GM23248 (cell line): ENCODE measurements around the gene HMCES. TPM values are rescaled to one million over a fixed set of nuclear protein-coding genes. Genes with fewer than 3 reads are reported as not detected.
A peak's percentile ranks its signal among the peaks of the same experiment; 100 is the strongest.

Experiments used
- DNase-seq: peaks from one replicate; pipeline ENCODE4 v3.0.0-alpha.2; 2015
- H2AFZ ChIP-seq: fragments of 200-600 bp; sonication (generic); 2 replicates; pipeline ENCODE4 v1.6.1; 2016; ENCODE audit warnings: antibody characterized with exemption
- H3F3A ChIP-seq: fragments of 200-600 bp; sonication (generic); 2 replicates; pipeline ENCODE4 v1.6.1; 2016; ENCODE audit warnings: mild to moderate bottlenecking, antibody characterized with exemption, mixed run types; ENCODE audit not compliant: insufficient read depth
- H3K27ac ChIP-seq: fragments of 200-600 bp; sonication (generic); 2 replicates; pipeline ENCODE4 v1.5.1; 2016; ENCODE audit warnings: mild to moderate bottlenecking
- H3K27me3 ChIP-seq: fragments of 200-600 bp; sonication (generic); replicated peaks from 2 replicates; pipeline ENCODE4 v1.6.1; 2016; ENCODE audit warnings: mild to moderate bottlenecking; ENCODE audit not compliant: insufficient read depth
- H3K36me3 ChIP-seq: fragments of 200-600 bp; sonication (generic); 2 replicates; pipeline ENCODE4 v1.6.1; 2016; ENCODE audit warnings: low read depth, mild to moderate bottlenecking
- H3K4me1 ChIP-seq: fragments of 200-600 bp; sonication (generic); 2 replicates; pipeline ENCODE4 v1.6.1; 2016; ENCODE audit warnings: mild to moderate bottlenecking; ENCODE audit not compliant: insufficient read depth
- H3K4me2 ChIP-seq: fragments of 200-600 bp; sonication (generic); one replicate; pipeline ENCODE4 v1.6.1; 2016; ENCODE audit warnings: mild to moderate bottlenecking; ENCODE audit not compliant: unreplicated experiment
- H3K4me3 ChIP-seq: fragments of 200-600 bp; sonication (generic); 2 replicates; pipeline ENCODE4 v1.5.1; 2016; ENCODE audit warnings: mild to moderate bottlenecking
- H3K79me2 ChIP-seq: fragments of 200-600 bp; sonication (generic); 2 replicates; pipeline ENCODE4 v1.6.1; 2016; ENCODE audit warnings: mild to moderate bottlenecking; ENCODE audit not compliant: insufficient read depth
- H3K9ac ChIP-seq: fragments of 200-600 bp; sonication (generic); 2 replicates; pipeline ENCODE4 v1.6.1; 2016; ENCODE audit warnings: mild to moderate bottlenecking
- H3K9me2 ChIP-seq: fragments of 200-600 bp; sonication (generic); 2 replicates; pipeline ENCODE4 v1.6.1; 2016; ENCODE audit warnings: mixed run types, mild to moderate bottlenecking, moderate library complexity; ENCODE audit not compliant: insufficient read depth
- H3K9me3 ChIP-seq: fragments of 200-600 bp; sonication (generic); one replicate; pipeline ENCODE4 v1.6.1; 2017; ENCODE audit warnings: low read depth
- H4K20me1 ChIP-seq: fragments of 200-600 bp; sonication (generic); 2 replicates; pipeline ENCODE4 v1.6.0; 2016; ENCODE audit not compliant: insufficient read depth
- EZH2 ChIP-seq: fragments of 200-600 bp; sonication (generic); IDR thresholded peaks from 2 replicates; pipeline ENCODE4 v1.6.1; 2018; ENCODE audit warnings: antibody characterized with exemption, mild to moderate bottlenecking; ENCODE audit not compliant: insufficient read depth, poor library complexity, severe bottlenecking
- EZH2phosphoT487 ChIP-seq: fragments of 200-600 bp; sonication (generic); IDR thresholded peaks from 2 replicates; pipeline ENCODE4 v1.6.1; 2018; ENCODE audit warnings: antibody characterized with exemption, moderate library complexity, mild to moderate bottlenecking, low read depth; ENCODE audit not compliant: insufficient read depth
- WGBS, 2 experiments: methylation state at CpG; one replicate each; pipeline ENCODE4 v1.1.6; 2015 to 2017; ENCODE audit warnings: low lambda C conversion rate in 2 of 2, low coverage in 1 of 2; ENCODE audit errors: missing lambda C conversion rate in 2 of 2; 5-methylcytosine and 5-hydroxymethylcytosine counted together
- in situ Hi-C: fragments of 300-500 bp; cut with MboI; formaldehyde crosslinking; loops from 2 replicates; pipeline ENCODE4 v1.15.0; 2020
- polyA plus RNA-seq: library from polyadenylated mRNA; unstranded; fragments of >200 nt; fragmentation: Nextera tagmentation; extraction: Ambion mirVana; gene quantifications from 2 replicates; pipeline ENCODE4 v1.2.1, GENCODE V29; 2016
- total RNA-seq: library from RNA; depleted of rRNA; stranded (reverse); fragments of >200 nt; shearing (Covaris generic); gene quantifications from 2 replicates; pipeline ENCODE4 v1.2.3, GENCODE V29; 2014; rRNA removed

Gene HMCES, protein sequence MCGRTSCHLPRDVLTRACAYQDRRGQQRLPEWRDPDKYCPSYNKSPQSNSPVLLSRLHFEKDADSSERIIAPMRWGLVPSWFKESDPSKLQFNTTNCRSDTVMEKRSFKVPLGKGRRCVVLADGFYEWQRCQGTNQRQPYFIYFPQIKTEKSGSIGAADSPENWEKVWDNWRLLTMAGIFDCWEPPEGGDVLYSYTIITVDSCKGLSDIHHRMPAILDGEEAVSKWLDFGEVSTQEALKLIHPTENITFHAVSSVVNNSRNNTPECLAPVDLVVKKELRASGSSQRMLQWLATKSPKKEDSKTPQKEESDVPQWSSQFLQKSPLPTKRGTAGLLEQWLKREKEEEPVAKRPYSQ
- total RNA-seq = 10.6 and 12.5 TPM in 2 replicates
- polyA plus RNA-seq = 33.2 and 33.5 TPM in 2 replicates

DNA sequence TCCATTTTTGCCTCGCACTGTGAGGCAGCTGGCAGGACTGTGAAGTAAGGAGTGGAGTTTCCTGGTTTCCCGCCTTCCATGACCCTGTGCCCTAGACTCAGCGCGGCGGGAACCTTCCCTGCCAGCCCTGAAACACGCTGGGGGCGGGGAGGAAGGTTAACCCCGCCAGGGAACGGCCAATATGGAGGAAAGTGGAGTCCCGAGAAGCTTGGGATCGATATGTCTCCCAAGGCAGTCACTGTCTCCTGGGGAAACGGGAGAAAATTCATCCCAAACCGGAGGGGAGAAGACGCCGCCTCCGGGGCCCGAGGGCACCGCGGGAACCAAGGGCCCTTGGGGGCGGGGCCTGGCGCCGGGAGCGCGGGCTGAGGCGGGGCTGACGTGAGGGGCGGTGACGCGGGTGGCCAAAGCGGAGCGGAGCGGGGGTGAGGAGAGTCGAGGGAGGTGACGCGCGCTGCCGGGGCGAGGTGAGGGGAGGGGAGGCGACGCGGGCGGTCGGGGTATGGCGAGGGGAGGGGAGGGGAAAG is at the start of gene HMCES:
HMCES (plus strand) TSS at position 432 of the 527 bp plus-strand sequence. CDS start 863 bp downstream, outside the sequence.
- Histone ChIP-seq H3F3A (peaks cover 77% of the 10 kb centered on the region), H2AFZ (peak within 1 kb of the TSS; percentile 80), H3K27me3 (no peaks in the 10 kb centered on the region), H3K4me3 (peak within 1 kb of the TSS; percentile 78), H3K36me3 (peaks cover 36% of the 10 kb centered on the region), H3K9me2 (no peaks in the 10 kb centered on the region), H3K4me2 (peak within 1 kb of the TSS; percentile 88), H3K9me3 (no peaks in the 10 kb centered on the region), H3K4me1 (peaks cover 31% of the 10 kb centered on the region), H3K27ac (peak within 1 kb of the TSS; percentile 67), H3K79me2 (peaks cover under 1% of the 10 kb centered on the region; the same call in 1 of the 2 replicates), H4K20me1 (0 out of 2 replicates have a peak, but pooled peaks cover 4% of the 10 kb centered on the region), H3K9ac (peak within 1 kb of the TSS; percentile 86)
- in situ Hi-C loops = no loop called here
- WGBS, 2 experiments = 2 to 5% methylated on average over 11 to 44 of the region's 44 CpGs
- peak; percentile 96 for DNase-seq
- TF ChIP-seq EZH2phosphoT487 = no peak
- no peak for TF ChIP-seq EZH2

DNA sequence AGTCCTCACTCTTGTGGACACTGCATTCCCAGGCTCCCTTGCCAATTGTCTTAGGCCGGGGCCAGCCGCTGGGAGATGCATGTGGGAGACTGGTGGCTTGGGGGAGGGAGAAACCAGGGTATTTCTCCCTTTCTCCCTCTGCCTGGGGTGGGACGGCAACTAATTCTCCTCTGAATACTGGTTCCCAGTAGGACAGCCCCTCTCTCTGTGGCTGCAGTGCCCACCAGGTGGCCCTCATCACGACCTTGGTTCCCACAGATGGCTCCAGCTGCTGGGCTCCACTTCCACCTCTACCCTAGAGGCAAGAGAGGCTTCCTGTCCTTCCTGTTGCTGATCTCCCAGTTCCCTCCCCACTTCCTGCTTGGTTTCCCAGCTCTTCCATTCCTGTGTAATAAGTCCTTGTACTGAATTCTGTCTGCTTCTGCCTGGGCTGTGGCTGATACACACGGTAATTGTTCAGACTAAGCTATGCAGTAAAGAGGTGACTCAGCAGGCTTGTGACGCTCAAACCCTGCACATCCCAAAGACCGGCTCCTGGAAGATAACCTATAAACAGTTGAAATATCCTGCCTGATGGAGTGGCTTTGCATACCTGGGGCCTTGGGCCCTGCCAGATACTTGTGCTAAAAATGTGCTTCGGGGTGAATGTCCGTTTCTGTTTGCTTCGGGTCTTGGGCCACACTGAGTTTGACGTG is 49.6 kb upstream of the HMCES start:
- TF ChIP-seq EZH2phosphoT487 = no peak
- TF ChIP-seq EZH2 = no peak
- H3K9ac ChIP-seq = peak overlapping the region; percentile 51
- no peaks in the 10 kb centered on the region for H3K9me3 ChIP-seq
- H3K79me2 ChIP-seq = no peaks in the 10 kb centered on the region
- H3K9me2 ChIP-seq = no peaks in the 10 kb centered on the region
- H2AFZ ChIP-seq = peak overlapping the region; percentile 84
- WGBS, 2 experiments = 65 to 66% methylated on average over 11 of the region's 11 CpGs
- peak overlapping the region; percentile 88 for H3K27ac ChIP-seq
- peaks cover 55% of the 10 kb centered on the region for H3K4me1 ChIP-seq
- in situ Hi-C loops = no loop called here
- H3F3A ChIP-seq = peaks cover 51% of the 10 kb centered on the region
- peak overlapping the region; percentile 38 for H3K4me2 ChIP-seq
- H4K20me1 ChIP-seq = no peaks in the 10 kb centered on the region
- H3K27me3 ChIP-seq = no peaks in the 10 kb centered on the region
- peak; percentile 88 for DNase-seq
- no peaks in the 10 kb centered on the region for H3K36me3 ChIP-seq
- no peak overlapping the region for H3K4me3 ChIP-seq

DNA sequence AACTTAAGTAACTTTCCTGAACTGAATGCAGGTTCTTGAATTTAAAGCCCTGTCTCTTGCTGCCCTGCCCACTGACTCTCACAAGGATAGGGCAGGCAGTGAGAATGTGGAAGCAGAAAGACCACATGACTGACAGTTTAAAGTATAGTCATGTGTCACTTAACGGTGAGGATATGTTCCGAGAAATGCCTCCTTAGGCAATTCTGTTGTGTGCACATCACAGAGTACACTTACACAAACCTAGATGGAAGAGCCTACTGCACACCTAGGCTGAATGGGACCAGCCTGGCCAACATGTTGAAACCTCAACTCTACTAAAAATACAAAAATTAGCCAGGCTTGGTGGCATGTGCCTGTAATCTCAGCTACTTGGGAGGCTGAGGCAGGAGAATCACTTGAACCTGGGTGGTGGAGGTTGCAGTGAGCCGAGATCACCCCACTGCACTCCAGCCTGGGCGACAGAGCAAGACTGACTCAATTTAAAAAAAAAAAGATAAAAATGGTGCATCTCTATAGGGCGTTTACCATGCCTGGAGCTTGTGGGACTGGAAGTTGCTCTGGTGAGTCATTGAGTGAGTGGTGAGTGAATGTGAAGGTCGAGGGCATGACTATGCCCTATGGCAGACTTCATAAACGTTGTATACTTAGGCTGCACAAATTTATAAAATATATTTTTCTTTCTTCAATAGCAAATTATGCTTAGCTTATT is 48.2 kb upstream of the HMCES start:
- Histone ChIP-seq H3F3A (peaks cover 39% of the 10 kb centered on the region), H3K4me3 (no peak overlapping the region), H4K20me1 (no peaks in the 10 kb centered on the region), H3K9me3 (no peaks in the 10 kb centered on the region), H3K27me3 (no peaks in the 10 kb centered on the region), H3K27ac (peak overlapping the region; percentile 81), H3K4me2 (peak overlapping the region; percentile 24), H3K9ac (peak overlapping the region; percentile 30; the same call in 1 of the 2 replicates), H3K36me3 (no peaks in the 10 kb centered on the region), H3K9me2 (no peaks in the 10 kb centered on the region), H3K4me1 (peaks cover 43% of the 10 kb centered on the region), H3K79me2 (no peaks in the 10 kb centered on the region), H2AFZ (0 out of 2 replicates have a peak overlapping the region, but pooled peaks have one; percentile 7)
- in situ Hi-C loops = no loop called here
- no peak for TF ChIP-seq EZH2
- no peak for TF ChIP-seq EZH2phosphoT487
- DNase-seq = peak; percentile 96
- WGBS, 2 experiments = 22 to 25% methylated on average over 7 of the region's 7 CpGs
